Measurements from ENCODE around the gene HSPA1A. TPM values are rescaled to one million over a fixed set of nuclear protein-coding genes. Genes with fewer than 3 reads are reported as not detected.

HSPA1A gene
- total and polyA plus RNA-seq, 9 of the 15 experiments (the other 6 are each of a cell fraction or from before 2014, with no cell fraction given): 2.2 to 273 (median 107) TPM

GRCh38 chr6:31829633-31830283 lies 14.4 kb downstream of the HSPA1A start:
- POLR2A ChIA-PET: interaction anchor here (0.6 to 13.1 kb wide), 32 partner anchors 8 to 427 kb away, joined by 3 to 229 read pairs (median 5); partner anchors contain the start of genes ABHD16A, BAG6, C6orf47 and CLIC1
- BruUV-seq (replicated peaks): no TSS peak
- no peaks in the 10 kb centered on the region for H3K9me3 ChIP-seq (replicated peaks; ENCODE audit: control insufficient read depth, insufficient read depth, low read depth, low read length)
- in situ Hi-C loops (cut with MboI) (no loop called here), intact Hi-C loops (cut with micrococcal nuclease) (loop anchor here (1.0 to 10.0 kb wide), 4 partner anchors 57 to 345 kb away; partner anchors contain the start of genes AGPAT1 and RNF5)
- no peaks in the 10 kb centered on the region for H3K9me1 ChIP-seq (ENCODE audit: control insufficient read depth, insufficient read depth, low read length)
- no peak overlapping the region for H2AFZ ChIP-seq (ENCODE audit: low read depth, low read length)
- 1% methylated on average over 10 of the region's 15 CpGs for WGBS (ENCODE audit: insufficient coverage, low coverage, missing lambda C conversion rate)
- FAIRE-seq: no peak
- H3K36me3 ChIP-seq (ENCODE audit: control insufficient read depth, insufficient read depth, low read length): peaks cover 18% of the 10 kb centered on the region; the same call in 2 of the 3 replicates
- H3K27ac ChIP-seq (ENCODE audit: extremely low read depth, low read depth, low read length): peak overlapping the region; percentile 66
- ATAC-seq: no peak
- peak overlapping the region; percentile 70 to 86 for H3K9ac ChIP-seq (ENCODE audit: insufficient read depth in 1 of 2, low read depth in 2 of 2, low read length in 2 of 2)
- H3K4me1 ChIP-seq (replicated peaks in 1 of 2; ENCODE audit: control insufficient read depth in 2 of 2, insufficient read depth in 2 of 2, low read length in 2 of 2): peaks cover 39 to 50% of the 10 kb centered on the region in 2 experiments
- H3K4me3 ChIP-seq: peak overlapping the region; percentile 52
- peaks cover 58% of the 10 kb centered on the region for H3K79me2 ChIP-seq (ENCODE audit: control insufficient read depth, insufficient read depth, low read length)
- no peaks in the 10 kb centered on the region for H3K27me3 ChIP-seq (ENCODE audit: control insufficient read depth in 2 of 2, insufficient read depth in 2 of 2, low read length in 2 of 2)
- peak overlapping the region; percentile 77 for H3K4me2 ChIP-seq (ENCODE audit: insufficient read depth, low read length)
- H4K20me1 ChIP-seq (replicated peaks; ENCODE audit: control insufficient read depth, insufficient read depth, low read length): peaks cover 5% of the 10 kb centered on the region; the same call in 1 of the 2 replicates
- peak in 2 of 4 experiments; percentile 51 to 57 for DNase-seq (ENCODE audit: extremely low read depth in 1 of 4, low spot score in 3 of 4)
- CTCF ChIA-PET (ENCODE audit: low intra/inter-chr PET ratio): interaction anchor here (0.6 to 2.8 kb wide), 7 partner anchors 34 to 927 kb away, joined by 3 to 24 read pairs (median 5); partner anchors contain the start of genes LY6G5C, NFKBIL1, VARS1 and VWA7
- TF ChIP-seq ZSCAN32 (CRISPR knock-in tag; IDR thresholded peaks at IDR 0.05) (peak; percentile 70), CBX3 (IDR thresholded peaks at IDR 0.05; ENCODE audit: borderline replicate concordance in 1 of 2, low read length in 2 of 2) (peak in 1 of 2 experiments; percentile 25; a peak in 1 of 3 replicates), MLX (CRISPR knock-in tag; conservative IDR thresholded peaks at IDR 0.05) (peak in 1 of 2 experiments; percentile 76; a peak in 1 of 4 replicates), CREB3L1 (IDR thresholded peaks at IDR 0.05; ENCODE audit: borderline replicate concordance, low read depth) (no peak), ZNF280A (IDR thresholded peaks at IDR 0.05; ENCODE audit: low read depth, partially characterized antibody) (no peak), SMAD4 (CRISPR knock-in tag; conservative IDR thresholded peaks at IDR 0.05) (peak; percentile 31; the same call in 1 of the 2 replicates), E2F5 (CRISPR knock-in tag; IDR thresholded peaks at IDR 0.05) (no peak), ZBTB49 (CRISPR knock-in tag; IDR thresholded peaks at IDR 0.05; ENCODE audit: borderline replicate concordance) (no peak), HDAC1 (IDR thresholded peaks at IDR 0.05) (peak in 1 of 2 experiments; percentile 38; a peak in 2 of 4 replicates), MAZ (CRISPR knock-in tag; conservative IDR thresholded peaks at IDR 0.05 in 1 of 2, IDR thresholded peaks at IDR 0.05 in 1 of 2) (peak in 1 of 2 experiments; percentile 61; a peak in 2 of 4 replicates), ZBED1 (IDR thresholded peaks at IDR 0.05) (peak; percentile 59; the same call in 1 of the 2 replicates), ZNF436 (CRISPR knock-in tag; IDR thresholded peaks at IDR 0.05) (0 out of 2 replicates have a peak, but pooled peaks have one; percentile 58)
